ENCODE results near the gene RMND5B.

The RMND5B gene

GRCh38 chr5:178160176-178160575 is 29.4 kb downstream of the RMND5B start:
- DNase-seq (no peak), ATAC-seq (no peak)
- H3K4me3 Mint-ChIP-seq, result no peak overlapping the region
- H3K27ac Mint-ChIP-seq, result no peak overlapping the region
- peaks cover 3% of the 10 kb centered on the region for H3K4me1 Mint-ChIP-seq
- peaks cover 13% of the 10 kb centered on the region for H3K27me3 Mint-ChIP-seq
- H3K36me3 Mint-ChIP-seq (ENCODE audit: low read depth), result no peaks in the 10 kb centered on the region
- H3K9me3 Mint-ChIP-seq, result no peaks in the 10 kb centered on the region

DNA sequence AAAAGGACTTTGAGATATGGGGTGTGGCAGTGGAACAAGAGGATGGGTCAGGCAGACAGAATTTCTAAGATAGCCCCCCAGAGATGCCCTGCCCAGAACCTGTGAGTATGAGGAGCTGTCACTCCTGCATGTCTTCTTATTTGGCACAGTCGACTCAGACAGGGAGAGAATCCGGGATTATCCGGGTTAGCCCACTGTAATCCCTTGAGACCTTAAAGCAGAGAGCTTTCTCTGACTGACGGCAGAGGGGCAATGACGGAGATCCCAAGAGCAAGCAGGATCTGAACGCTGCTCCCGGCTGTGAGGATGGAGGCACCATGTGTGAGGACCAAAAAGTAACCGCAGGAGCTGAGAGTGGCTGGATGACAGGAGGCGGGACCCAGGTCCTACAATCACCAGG is 31.7 kb downstream of the RMND5B start:
- no peak for DNase-seq
- peaks cover 3% of the 10 kb centered on the region for H3K4me1 Mint-ChIP-seq
- H3K36me3 Mint-ChIP-seq (ENCODE audit: low read depth), result no peaks in the 10 kb centered on the region
- no peak for ATAC-seq
- H3K27ac Mint-ChIP-seq, result no peak overlapping the region
- peaks cover 15% of the 10 kb centered on the region for H3K27me3 Mint-ChIP-seq
- no peaks in the 10 kb centered on the region for H3K9me3 Mint-ChIP-seq
- no peak overlapping the region for H3K4me3 Mint-ChIP-seq

- peak; percentile 97 for ATAC-seq
- peak; percentile 95 for DNase-seq
- Mint-ChIP-seq H3K36me3 (ENCODE audit: low read depth) (no peaks in the 10 kb centered on the region), H3K27ac (no peak overlapping the region), H3K4me1 (peaks cover 3% of the 10 kb centered on the region), H3K4me3 (no peak overlapping the region), H3K9me3 (no peaks in the 10 kb centered on the region), H3K27me3 (peaks cover 15% of the 10 kb centered on the region)
Observed at GRCh38 chr5:178163772-178164735, 33.2 kb downstream of the RMND5B start.

- ATAC-seq, result no peak
- Mint-ChIP-seq H3K9me3 (no peaks in the 10 kb centered on the region), H3K27ac (no peak overlapping the region), H3K4me3 (no peak overlapping the region), H3K4me1 (peaks cover 3% of the 10 kb centered on the region), H3K36me3 (ENCODE audit: low read depth) (no peaks in the 10 kb centered on the region), H3K27me3 (peaks cover 15% of the 10 kb centered on the region)
- no peak for DNase-seq
Observed at GRCh38 chr5:178165581-178165980, 34.8 kb downstream of the RMND5B start.

DNA sequence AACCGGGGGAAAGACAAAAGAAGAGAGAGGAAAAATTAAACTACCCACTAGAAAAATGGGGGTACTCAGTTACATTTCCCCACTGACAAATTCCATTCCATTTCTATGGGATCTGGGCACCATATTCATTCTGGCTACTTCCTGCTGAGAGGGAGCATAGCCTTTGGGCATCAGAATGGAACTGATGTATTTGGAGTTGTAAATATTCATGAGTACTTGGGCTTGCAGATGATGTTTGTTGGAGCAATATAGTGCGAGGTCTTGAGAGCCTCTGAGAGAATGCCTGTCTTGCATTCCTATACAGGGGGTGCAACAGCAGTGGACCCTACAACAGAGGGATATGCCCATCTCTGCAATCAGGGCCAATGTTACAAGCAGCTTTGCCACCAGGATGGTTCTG is 39.6 kb downstream of the RMND5B start:
- ATAC-seq, result no peak
- Mint-ChIP-seq H3K27me3 (peaks cover 3% of the 10 kb centered on the region), H3K36me3 (ENCODE audit: low read depth) (no peaks in the 10 kb centered on the region), H3K4me1 (no peaks in the 10 kb centered on the region), H3K9me3 (no peaks in the 10 kb centered on the region), H3K4me3 (no peak overlapping the region), H3K27ac (no peak overlapping the region)
- no peak for DNase-seq

- DNase-seq, result no peak
- H3K27me3 Mint-ChIP-seq, result peaks cover 3% of the 10 kb centered on the region
Observed at GRCh38 chr5:178174456-178174855, 43.6 kb downstream of the RMND5B start.

DNA sequence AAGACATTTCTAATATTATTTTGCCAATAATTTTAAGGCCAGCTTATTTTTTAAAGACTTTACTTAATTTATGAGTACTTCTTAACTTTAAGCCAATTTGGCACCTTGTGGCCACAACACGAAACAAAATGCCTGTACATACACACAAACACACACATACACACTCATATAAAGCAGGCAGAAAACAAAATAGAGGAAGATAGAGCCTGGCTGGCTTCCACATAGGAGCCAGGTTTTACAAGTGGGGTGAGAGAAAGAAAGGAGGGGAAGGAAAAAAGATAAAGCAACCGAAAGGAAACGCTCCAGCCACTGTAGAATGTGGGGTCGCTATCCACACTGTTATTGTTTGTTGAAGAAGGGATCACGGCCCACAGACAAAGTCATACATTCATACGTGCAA is 46.0 kb downstream of the RMND5B start:
- DNase-seq (no peak), ATAC-seq (no peak)
- Mint-ChIP-seq H3K4me3 (no peak overlapping the region), H3K27ac (no peak overlapping the region), H3K9me3 (no peaks in the 10 kb centered on the region), H3K4me1 (no peaks in the 10 kb centered on the region), H3K36me3 (ENCODE audit: low read depth) (no peaks in the 10 kb centered on the region), H3K27me3 (peaks cover 3% of the 10 kb centered on the region)

More at GRCh38 chr5:178174456-178174855, 43.6 kb downstream of the RMND5B start:
- Mint-ChIP-seq H3K9me3 (no peaks in the 10 kb centered on the region), H3K36me3 (ENCODE audit: low read depth) (no peaks in the 10 kb centered on the region), H3K27ac (no peak overlapping the region), H3K4me1 (no peaks in the 10 kb centered on the region), H3K4me3 (no peak overlapping the region)
- no peak for ATAC-seq

DNA sequence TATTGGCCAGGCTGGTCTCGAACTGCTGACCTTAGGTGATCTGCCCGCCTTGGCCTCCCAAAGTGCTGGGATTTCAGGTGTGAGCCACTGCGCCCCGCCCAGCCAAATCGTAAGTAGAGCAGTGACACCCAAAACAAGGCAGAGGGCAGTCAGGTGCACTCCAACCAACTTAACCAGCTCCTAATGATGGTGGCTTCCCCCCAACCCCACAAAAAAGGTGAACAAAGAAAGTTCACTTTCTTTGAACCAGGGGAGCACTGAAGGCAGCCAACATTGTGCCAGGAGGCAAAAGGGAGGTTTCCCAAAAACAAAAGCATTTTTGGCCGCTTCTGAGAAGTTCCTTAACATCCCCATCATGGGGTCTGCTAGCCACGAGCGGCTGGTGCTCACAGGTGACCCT is 46.8 kb downstream of the RMND5B start:
- peaks cover 3% of the 10 kb centered on the region for H3K27me3 Mint-ChIP-seq
- ATAC-seq (no peak), DNase-seq (no peak)
- no peak overlapping the region for H3K4me3 Mint-ChIP-seq
- no peak overlapping the region for H3K27ac Mint-ChIP-seq
- H3K9me3 Mint-ChIP-seq, result no peaks in the 10 kb centered on the region
- H3K4me1 Mint-ChIP-seq, result peaks cover 5% of the 10 kb centered on the region
- H3K36me3 Mint-ChIP-seq (ENCODE audit: low read depth), result no peaks in the 10 kb centered on the region

- H3K27ac Mint-ChIP-seq, result no peak overlapping the region
- H3K27me3 Mint-ChIP-seq, result peaks cover 3% of the 10 kb centered on the region
- no peaks in the 10 kb centered on the region for H3K36me3 Mint-ChIP-seq (ENCODE audit: low read depth)
- H3K4me3 Mint-ChIP-seq, result no peak overlapping the region
- H3K9me3 Mint-ChIP-seq, result no peaks in the 10 kb centered on the region
- ATAC-seq (no peak), DNase-seq (no peak)
- peaks cover 5% of the 10 kb centered on the region for H3K4me1 Mint-ChIP-seq
Observed at GRCh38 chr5:178180141-178180863, 49.5 kb downstream of the RMND5B start.

GRCh38 chr5:178182158-178182876 is 51.5 kb downstream of the RMND5B start:
- Mint-ChIP-seq H3K4me3 (no peak overlapping the region), H3K4me1 (peaks cover 8% of the 10 kb centered on the region), H3K9me3 (no peaks in the 10 kb centered on the region), H3K36me3 (ENCODE audit: low read depth) (no peaks in the 10 kb centered on the region), H3K27ac (no peak overlapping the region), H3K27me3 (peaks cover 3% of the 10 kb centered on the region)
- DNase-seq (no peak), ATAC-seq (no peak)

DNA sequence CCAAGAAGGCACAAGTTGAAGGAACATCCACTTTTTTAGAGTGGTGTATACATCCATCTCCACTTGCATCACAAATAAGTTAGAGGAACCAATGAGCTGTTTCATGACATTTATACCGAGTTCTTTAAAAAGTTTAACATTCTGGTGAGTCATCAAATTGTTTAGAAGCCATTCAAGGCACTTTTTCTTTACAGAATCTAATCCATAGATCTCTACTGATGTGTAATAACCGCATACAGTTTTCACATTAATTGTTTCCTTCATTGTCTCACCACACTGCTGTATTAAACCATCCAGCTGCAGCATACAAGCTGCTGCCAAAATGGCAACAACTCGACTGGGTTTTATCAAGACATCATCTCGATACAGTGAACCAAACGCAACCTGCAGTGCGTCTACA is 55.6 kb downstream of the RMND5B start:
- Mint-ChIP-seq H3K4me3 (no peak overlapping the region), H3K27me3 (no peaks in the 10 kb centered on the region), H3K27ac (no peak overlapping the region), H3K36me3 (ENCODE audit: low read depth) (no peaks in the 10 kb centered on the region), H3K4me1 (peaks cover 8% of the 10 kb centered on the region), H3K9me3 (no peaks in the 10 kb centered on the region)
- ATAC-seq, result peak; percentile 61
- no peak for DNase-seq

- Mint-ChIP-seq H3K36me3 (ENCODE audit: low read depth) (no peaks in the 10 kb centered on the region), H3K9me3 (no peaks in the 10 kb centered on the region), H3K4me3 (no peak within 1 kb of the TSS), H3K4me1 (peaks cover 7% of the 10 kb centered on the region), H3K27me3 (no peaks in the 10 kb centered on the region), H3K27ac (no peak within 1 kb of the TSS)
- no peak for DNase-seq
- ATAC-seq, result no peak
Observed at GRCh38 chr5:178187014-178187413, 56.2 kb downstream of the RMND5B start, which contains the start of gene GMCL2. TSS of gene GMCL2 (minus strand) at chr5:178187371. CDS start at chr5:178187299, 72 bp downstream.

- H3K27me3 Mint-ChIP-seq, result peaks cover 14% of the 10 kb centered on the region
- no peak overlapping the region for H3K27ac Mint-ChIP-seq
- H3K4me1 Mint-ChIP-seq, result peaks cover 16% of the 10 kb centered on the region
- H3K36me3 Mint-ChIP-seq (ENCODE audit: low read depth), result no peaks in the 10 kb centered on the region
- no peak overlapping the region for H3K4me3 Mint-ChIP-seq
- no peaks in the 10 kb centered on the region for H3K9me3 Mint-ChIP-seq
- ATAC-seq (no peak), DNase-seq (no peak)
Observed at GRCh38 chr5:178189433-178189832, 58.6 kb downstream of the RMND5B start.

DNA sequence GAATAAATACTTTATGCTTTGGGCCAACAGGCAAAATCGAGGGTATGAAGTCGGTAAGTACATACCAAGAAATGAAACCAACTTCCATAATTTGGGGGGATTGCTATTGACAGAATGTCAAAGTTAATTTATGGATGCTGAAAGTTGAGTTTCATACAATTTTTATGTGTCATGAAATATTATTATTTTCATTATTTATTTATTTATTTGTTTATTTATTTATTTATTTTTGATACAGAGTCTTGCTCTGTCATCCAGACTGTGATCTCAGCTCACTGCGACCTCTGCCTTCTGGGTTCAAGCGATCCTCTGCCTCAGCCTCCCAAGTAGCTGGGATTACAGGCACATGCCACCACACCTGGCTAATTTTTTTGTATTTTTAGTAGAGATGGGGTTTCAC is 60.8 kb downstream of the RMND5B start:
- H3K27ac Mint-ChIP-seq, result no peak overlapping the region
- no peaks in the 10 kb centered on the region for H3K36me3 Mint-ChIP-seq (ENCODE audit: low read depth)
- H3K9me3 Mint-ChIP-seq, result no peaks in the 10 kb centered on the region
- H3K4me3 Mint-ChIP-seq, result no peak overlapping the region
- DNase-seq (no peak), ATAC-seq (no peak)
- peaks cover 14% of the 10 kb centered on the region for H3K4me1 Mint-ChIP-seq
- H3K27me3 Mint-ChIP-seq, result peaks cover 19% of the 10 kb centered on the region
